Gastrocnemius medialis (tissue), 4 donors: ENCODE data around the gene IFT57. TPM values are rescaled to one million over a fixed set of nuclear protein-coding genes. Genes with fewer than 3 reads are reported as not detected.

ENCODE experiments used
- ATAC-seq, 2 donors: fragments of 150-250 bp; one replicate each; pipeline ENCODE4 v1.9.1; 2016
- DNase-seq, 2 donors: peaks; one replicate each; pipeline ENCODE4 v3.0.0-alpha.2; 2019
- H3K27ac ChIP-seq, 4 donors: fragments of 200-600 bp; sonication (generic); 1 replicate in 1 of 4; 2 replicates in 3 of 4; pipeline ENCODE4 v1.5.1; 2016 to 2018; ENCODE audit warnings: mild to moderate bottlenecking in 2 of 4, moderate library complexity in 1 of 4
- H3K27me3 ChIP-seq, 3 donors: fragments of 200-600 bp; sonication (generic) in 2 of 3; 1 replicate in 1 of 3; 2 replicates in 2 of 3; pipeline versions ENCODE4 v1.5.1 to v1.6.0; 2016 to 2019; ENCODE audit warnings: mild to moderate bottlenecking in 1 of 3, moderate library complexity in 1 of 3
- H3K36me3 ChIP-seq, 2 donors: fragments of 200-600 bp; sonication (generic) in 1 of 2; one replicate each; pipeline ENCODE4 v1.5.1; 2017 to 2018
- H3K4me1 ChIP-seq, 2 donors: fragments of 200-600 bp; sonication (generic) in 1 of 2; one replicate each; pipeline ENCODE4 v1.5.1; 2016 to 2017; ENCODE audit warnings: mild to moderate bottlenecking in 2 of 2
- H3K4me3 ChIP-seq, 4 donors: fragments of 200-600 bp; sonication (generic) in 3 of 4; 1 replicate in 1 of 4; 2 replicates in 3 of 4; pipeline ENCODE4 v1.5.1; 2016 to 2019; ENCODE audit warnings: mild to moderate bottlenecking in 2 of 4
- H3K9me3 ChIP-seq, 3 donors: fragments of 200-600 bp; sonication (generic) in 2 of 3; 1 replicate in 1 of 3; 2 replicates in 2 of 3; pipeline ENCODE4 v1.5.1; 2016 to 2019
- CTCF ChIP-seq, 5 experiments: fragments of 450-650 bp in 3 of 5; fragments of 200-600 bp in 2 of 5; sonication (generic) in 2 of 5; IDR thresholded peaks in 4 of 5; conservative IDR thresholded peaks in 1 of 5; 1 replicate in 4 of 5; 2 replicates in 1 of 5; pipeline ENCODE4 v1.5.1; 2016 to 2019; ENCODE audit warnings: antibody characterized with exemption in 5 of 5, mild to moderate bottlenecking in 3 of 5, moderate library complexity in 3 of 5
- POLR2A ChIP-seq, 2 donors: fragments of 450-650 bp; IDR thresholded peaks; one replicate each; pipeline ENCODE4 v1.6.1; 2017; ENCODE audit warnings: antibody characterized with exemption in 2 of 2, mild to moderate bottlenecking in 2 of 2, moderate library complexity in 2 of 2
- in situ Hi-C, 4 donors: fragments of 200-750 bp; cut with MboI; loops; one replicate each; pipeline versions ENCODE4 v1.15.0 to v1.8.0; 2017; ENCODE audit warnings: low sequenced_read_pairs in 4 of 4
- intact Hi-C: fragments of 100-400 bp; cut with DNase I; formaldehyde crosslinking; loops from one replicate; pipeline ENCODE4 v1.15.1; 2023; ENCODE audit warnings: low total_unique reads
- total RNA-seq, 4 donors: library from RNA; depleted of rRNA; stranded (reverse); fragments of >200 nt; gene quantifications; one replicate each; pipeline versions ENCODE4 v1.1.0 to v1.2.3, GENCODE V29; 2016

Gene IFT57
- total RNA-seq, 4 donors from 2014 or later, result 7.2 to 18.5 (median 10.7) TPM

GRCh38 chr3:108126348-108126747 is 95.9 kb downstream of the IFT57 start:
- Histone ChIP-seq H3K9me3 (no peaks in the 10 kb centered on the region), H3K27ac (no peak overlapping the region), H3K36me3 (no peaks in the 10 kb centered on the region), H3K4me1 (peaks cover 2 to 6% of the 10 kb centered on the region in 2 donors), H3K4me3 (no peak overlapping the region), H3K27me3 (no peaks in the 10 kb centered on the region)
- ATAC-seq, result no peak
- DNase-seq, result no peak
- TF ChIP-seq POLR2A (IDR thresholded peaks at IDR 0.05), result no peak
- TF ChIP-seq CTCF (IDR thresholded peaks at IDR 0.05 in 4 of 5, conservative IDR thresholded peaks at IDR 0.05 in 1 of 5), result no peak
- in situ Hi-C loops, result no loop called here
- intact Hi-C loops, result no loop called here

DNA sequence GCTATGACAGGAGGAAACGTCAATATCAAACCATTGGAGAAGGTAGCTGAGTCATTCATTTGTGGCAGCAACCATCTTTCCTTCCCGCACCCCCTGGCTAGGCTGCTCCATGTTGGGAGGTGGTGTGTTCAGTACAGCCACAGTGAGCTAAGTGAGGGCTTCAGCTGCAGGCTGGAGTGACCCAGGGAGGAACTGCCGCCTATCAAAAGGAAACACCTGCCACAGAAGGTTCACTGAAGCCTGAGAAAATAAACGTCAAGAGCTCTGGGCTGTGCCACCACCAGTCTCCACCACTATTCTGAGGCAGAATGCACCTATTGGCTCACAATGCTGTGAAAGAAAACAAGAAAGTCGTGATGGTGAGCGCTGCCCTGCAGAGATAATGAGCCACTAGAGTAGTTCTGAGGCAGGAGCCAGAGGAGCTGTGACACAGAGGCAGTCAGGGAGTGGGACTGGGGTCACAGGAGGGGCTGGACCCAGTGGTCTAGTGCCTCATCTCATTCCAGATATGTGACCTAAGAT is 96.6 kb downstream of the IFT57 start:
- Histone ChIP-seq H3K9me3 (no peaks in the 10 kb centered on the region), H3K4me1 (no peaks in the 10 kb centered on the region), H3K36me3 (no peaks in the 10 kb centered on the region), H3K27ac (no peak overlapping the region), H3K27me3 (no peaks in the 10 kb centered on the region), H3K4me3 (no peak overlapping the region)
- TF ChIP-seq POLR2A (IDR thresholded peaks at IDR 0.05) (no peak), CTCF (IDR thresholded peaks at IDR 0.05 in 4 of 5, conservative IDR thresholded peaks at IDR 0.05 in 1 of 5) (no peak)
- DNase-seq, result no peak
- in situ Hi-C loops (no loop called here), intact Hi-C loops (no loop called here)
- ATAC-seq, result no peak

DNA sequence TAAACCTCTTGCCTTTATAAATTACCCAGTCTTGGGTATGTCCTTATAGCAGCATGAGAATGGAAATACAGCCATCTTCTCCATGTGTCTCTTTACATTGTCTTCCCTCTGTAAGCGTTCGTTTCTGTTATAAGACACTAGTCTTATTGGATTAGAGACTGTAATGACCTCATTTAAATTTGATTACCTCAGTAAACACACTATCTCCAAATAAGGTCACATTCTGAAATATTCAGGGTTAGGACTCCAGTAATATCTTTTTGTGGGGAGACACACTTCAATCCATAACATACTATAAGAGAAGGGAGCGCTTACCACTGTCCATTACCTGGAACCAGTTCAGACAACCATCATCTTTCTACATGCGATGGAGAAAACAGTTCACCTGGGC is 97.1 kb downstream of the IFT57 start:
- H3K27ac ChIP-seq, result no peak overlapping the region
- no peak for ATAC-seq
- H3K4me3 ChIP-seq, result no peak overlapping the region
- DNase-seq, result no peak
- intact Hi-C loops (no loop called here), in situ Hi-C loops (no loop called here)
- H3K4me1 ChIP-seq, result no peaks in the 10 kb centered on the region
- no peaks in the 10 kb centered on the region for H3K27me3 ChIP-seq
- no peaks in the 10 kb centered on the region for H3K36me3 ChIP-seq
- no peaks in the 10 kb centered on the region for H3K9me3 ChIP-seq
- TF ChIP-seq POLR2A (IDR thresholded peaks at IDR 0.05) (no peak), CTCF (IDR thresholded peaks at IDR 0.05 in 4 of 5, conservative IDR thresholded peaks at IDR 0.05 in 1 of 5) (no peak)

- no peak for TF ChIP-seq POLR2A (IDR thresholded peaks at IDR 0.05)
- no peak for TF ChIP-seq CTCF (IDR thresholded peaks at IDR 0.05 in 4 of 5, conservative IDR thresholded peaks at IDR 0.05 in 1 of 5)
- DNase-seq, result no peak
- no peak overlapping the region for H3K4me3 ChIP-seq
- no peaks in the 10 kb centered on the region for H3K9me3 ChIP-seq
- intact Hi-C loops, result no loop called here
- H3K36me3 ChIP-seq, result no peaks in the 10 kb centered on the region
- in situ Hi-C loops, result no loop called here
- ATAC-seq, result no peak
- no peaks in the 10 kb centered on the region for H3K4me1 ChIP-seq
- no peak overlapping the region for H3K27ac ChIP-seq
- H3K27me3 ChIP-seq, result no peaks in the 10 kb centered on the region
Observed at GRCh38 chr3:108124337-108125152, 97.7 kb downstream of the IFT57 start.
